Muscle of back (tissue), 11 donors: ENCODE results near the gene PTGIS. TPM values are rescaled to one million over a fixed set of nuclear protein-coding genes. Genes with fewer than 3 reads are reported as not detected.
A peak's percentile ranks its signal among the peaks of the same experiment; 100 is the strongest.

Experiments
- DNase-seq, 3 donors: peaks; one replicate each; pipeline versions ENCODE4 v3.0.0 to v3.0.0-alpha.2; 2013
- polyA plus RNA-seq, 10 donors: library from polyadenylated mRNA; unstranded; fragments of 120-200 nt; gene quantifications; one replicate each; pipeline ENCODE4 v1.2.1, GENCODE V29; 2013; ENCODE audit not compliant: insufficient read length in 10 of 10

Gene PTGIS
- polyA plus RNA-seq, 10 donors = 24.8 to 39.0 (median 28.7) TPM

DNA sequence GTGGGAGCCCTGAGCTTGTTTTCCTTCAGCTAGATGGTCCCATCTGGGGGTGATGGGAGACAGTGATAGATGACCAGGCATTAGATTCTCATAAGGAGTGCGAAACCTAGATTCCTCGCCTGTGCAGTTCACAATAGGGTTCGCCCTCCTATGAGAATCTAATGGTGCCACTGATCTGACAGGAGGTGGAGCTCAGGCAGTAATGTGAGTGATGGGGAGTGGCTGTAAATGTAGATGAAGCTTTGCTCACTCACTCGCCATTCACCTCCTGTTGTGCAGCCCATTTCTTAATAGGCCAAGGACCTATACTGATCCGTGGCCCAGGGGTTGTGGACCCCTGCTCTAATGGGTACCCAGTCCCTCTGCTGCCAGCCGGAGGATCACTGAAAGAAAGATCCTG is 64.8 kb downstream of the PTGIS start:
- no peak for DNase-seq

DNA sequence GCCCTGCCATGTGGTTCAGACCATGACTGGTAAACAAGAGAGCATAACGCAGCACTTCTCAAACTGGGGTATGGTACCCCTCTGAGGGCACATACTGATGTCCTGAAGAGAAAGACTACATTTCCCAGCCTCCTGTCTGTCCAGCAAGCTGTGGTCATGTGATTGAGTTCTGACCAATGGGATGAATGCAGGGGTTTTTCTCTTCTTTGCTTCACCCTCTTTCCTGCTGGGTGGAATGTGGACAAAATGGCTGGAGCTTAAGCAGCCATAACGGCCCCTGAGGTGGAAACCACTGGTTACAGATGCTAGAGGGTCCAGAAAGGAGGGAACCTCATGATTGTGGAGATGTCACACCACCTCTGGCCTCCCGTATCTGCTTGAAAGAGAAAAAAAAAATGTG is 66.0 kb downstream of the PTGIS start:
- DNase-seq = no peak

DNA sequence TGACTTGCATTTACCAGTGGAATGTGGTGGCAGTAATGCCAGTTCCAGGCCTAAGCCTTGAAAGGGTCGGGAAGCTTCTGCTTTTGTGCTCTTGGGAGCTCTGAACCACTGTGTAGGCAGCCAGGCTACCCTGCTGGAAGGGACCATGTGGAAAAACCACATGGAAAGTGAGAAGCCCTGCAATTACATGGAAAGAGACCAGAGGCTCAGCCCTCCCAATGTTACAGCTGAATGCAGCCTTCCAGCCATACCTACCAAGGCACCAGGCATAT is 70.6 kb downstream of the PTGIS start:
- no peak for DNase-seq

DNA sequence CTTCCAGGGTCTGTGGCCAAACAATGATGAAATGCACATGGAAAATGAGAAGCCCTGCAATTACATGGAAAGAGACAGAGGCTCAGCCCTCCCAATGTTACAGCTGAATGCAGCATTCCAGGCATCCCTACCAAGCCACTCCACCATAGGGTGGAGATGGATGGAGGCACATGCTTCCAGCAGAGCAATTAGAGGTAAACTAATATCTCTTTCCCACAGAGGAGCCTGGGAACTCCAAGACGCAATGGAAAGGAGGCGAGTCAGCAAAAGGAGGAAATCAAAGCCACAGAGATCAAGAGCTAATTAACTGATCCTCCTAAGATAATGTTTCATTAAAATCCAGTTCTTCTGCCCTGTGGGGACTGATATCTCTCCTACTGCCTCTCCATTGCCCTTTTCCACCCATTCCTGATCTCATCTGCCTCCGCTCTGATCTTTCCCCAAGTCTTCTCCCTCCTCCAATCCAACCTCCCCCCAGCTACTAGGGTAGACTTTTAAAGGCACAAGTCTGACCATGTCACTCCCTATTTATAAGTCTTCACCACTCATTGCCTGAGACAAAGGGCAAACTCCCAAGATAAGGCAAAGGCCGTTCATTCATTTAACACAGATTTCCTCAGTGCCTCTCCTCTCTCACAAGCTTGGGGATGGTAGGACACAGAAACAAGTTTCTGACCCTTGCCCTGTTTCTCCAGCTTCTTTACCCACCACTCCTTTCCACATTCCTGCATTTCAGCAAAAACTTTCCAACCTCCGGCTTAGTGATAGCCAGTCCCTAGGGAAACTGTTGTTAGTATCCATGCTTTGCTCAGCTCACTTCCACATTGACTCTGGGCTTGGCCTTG is 71.2 kb downstream of the PTGIS start:
- DNase-seq = no peak

DNA sequence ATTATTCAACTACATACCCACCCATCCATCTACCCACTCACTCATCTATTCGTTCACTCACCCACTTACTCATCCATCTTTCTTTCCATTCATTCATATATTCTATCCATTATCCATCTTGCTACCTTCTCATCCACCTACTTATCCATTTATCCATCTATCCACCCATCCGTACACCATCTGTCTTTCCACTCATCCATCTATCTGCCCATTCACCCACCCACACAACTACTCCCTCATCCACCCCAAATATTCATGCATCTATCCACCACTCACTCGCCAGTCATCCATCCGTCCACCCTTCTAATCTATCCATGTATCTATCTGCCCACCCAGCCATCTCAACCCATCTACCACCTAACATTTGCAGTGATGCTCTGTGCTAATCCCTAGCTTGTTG is 71.9 kb downstream of the PTGIS start:
- DNase-seq = no peak

DNA sequence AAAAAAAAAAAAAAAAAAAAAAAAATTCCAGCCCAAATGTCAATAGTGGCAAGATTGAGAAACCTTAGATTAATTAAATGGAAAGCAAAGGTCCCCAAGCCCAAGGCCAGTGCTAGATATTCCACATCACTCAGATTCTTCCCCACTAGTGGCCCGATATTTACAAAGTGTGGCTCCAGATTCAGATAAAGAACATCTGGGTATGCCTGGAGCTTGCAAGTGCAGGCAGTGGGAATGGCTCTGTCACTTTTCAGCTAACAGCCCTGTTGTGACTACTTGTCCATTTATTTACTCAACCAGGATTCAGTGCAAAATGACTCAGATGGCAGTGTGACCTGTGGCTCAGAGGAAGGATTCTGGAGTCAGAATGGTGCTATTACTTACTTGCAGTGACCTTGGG is 77.2 kb downstream of the PTGIS start:
- no peak for DNase-seq

DNA sequence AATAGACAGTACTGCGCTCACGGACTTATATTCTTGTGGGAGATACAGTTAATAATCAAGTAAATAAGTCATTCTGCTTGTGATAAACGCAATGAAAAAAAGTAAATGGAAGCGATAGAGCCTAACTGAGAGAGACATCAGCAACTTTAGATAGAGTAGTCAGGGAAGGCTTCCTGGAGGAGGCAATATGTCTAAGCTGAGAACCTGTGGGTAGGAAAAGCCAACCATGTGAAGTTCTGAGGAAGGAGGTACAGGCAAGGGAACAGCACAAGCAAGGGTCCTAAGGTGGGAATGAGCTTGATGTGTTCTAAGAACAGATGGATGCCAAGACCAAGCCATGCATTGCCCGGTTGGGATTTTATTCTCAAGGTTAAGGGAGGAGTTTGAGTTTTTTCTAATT is 78.2 kb downstream of the PTGIS start:
- no peak for DNase-seq

DNA sequence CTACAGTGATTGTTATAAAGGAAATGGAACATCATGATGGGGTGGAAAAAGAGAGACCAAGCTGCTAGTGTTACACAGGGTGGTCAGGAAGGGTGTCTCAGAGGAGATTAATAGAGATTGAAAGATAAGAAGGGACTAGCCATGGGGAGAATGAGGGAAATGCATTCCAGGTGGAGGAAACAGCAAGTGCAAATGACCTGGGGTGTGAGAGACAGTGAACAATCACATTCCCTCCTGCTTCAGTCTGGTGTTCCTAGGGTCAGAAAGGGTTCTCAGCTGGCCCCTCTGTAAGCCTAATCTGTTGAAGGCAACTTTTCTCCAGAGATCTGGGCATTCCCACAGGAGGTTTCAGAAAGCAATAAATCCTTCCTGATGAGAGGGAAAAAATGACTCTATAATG is 81.9 kb downstream of the PTGIS start:
- DNase-seq = no peak

DNA sequence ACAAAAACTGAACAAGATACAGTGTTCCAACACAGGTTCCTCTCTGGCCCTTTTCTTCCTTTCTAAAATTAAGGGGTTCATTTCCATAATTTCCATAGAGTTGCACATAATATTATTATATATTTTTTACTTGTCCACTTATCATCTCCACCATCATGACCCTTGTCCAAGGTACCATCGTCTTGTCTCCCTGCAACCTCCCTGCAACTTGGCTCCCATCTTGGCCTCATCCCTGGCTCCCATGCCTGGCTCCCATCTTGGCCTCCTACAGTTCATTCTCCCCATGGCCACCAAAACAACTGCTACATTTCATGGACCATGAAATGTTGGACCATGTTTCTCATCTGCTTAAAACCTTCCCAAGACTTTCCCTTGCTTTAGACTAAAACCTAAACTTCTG is 82.4 kb downstream of the PTGIS start:
- DNase-seq = no peak

DNA sequence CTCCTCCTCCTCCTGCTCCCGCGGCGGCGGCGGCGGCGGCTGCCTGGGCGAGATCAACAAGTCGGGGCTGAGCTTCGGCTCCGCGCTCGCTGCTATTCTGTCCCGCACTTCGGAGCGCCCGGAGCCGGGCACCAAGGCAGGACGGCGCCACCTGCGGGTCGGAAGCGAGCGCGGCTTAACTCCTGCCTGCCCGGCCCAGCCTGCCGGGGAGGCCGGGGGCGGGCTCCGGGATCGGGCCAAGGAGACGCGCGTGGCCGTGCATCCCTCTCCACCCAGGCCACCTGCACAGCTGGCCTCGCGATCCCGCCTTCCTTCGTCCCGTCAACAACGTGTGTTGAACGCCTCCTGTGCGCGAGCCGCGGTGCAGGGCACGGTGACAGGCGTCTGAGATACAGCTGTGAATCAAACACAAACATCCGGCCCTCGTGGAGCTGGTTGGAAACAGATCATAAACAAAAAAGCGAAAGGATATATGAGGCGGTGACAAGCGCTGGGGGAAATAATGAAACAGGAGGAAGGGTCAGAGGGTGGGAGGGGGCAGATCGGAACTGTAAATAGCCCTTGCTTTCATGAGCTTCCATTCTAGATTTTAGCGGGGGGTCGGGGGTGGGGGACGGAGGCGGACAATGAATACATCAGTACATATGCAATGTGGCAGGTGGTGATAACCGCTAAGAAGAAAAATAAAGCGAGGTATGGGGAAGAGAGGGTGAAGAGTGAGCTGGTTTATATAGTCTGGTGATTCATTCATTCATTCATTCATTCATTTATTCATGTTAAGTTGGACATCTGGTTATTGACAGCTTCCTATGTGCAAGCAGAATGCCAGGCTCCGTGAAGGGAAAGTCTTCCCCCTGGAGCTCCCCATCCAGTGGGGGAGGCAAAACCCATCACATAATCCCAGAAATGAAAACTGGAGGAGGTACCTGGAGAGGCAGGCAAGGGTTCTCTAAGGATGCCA is 83.5 kb downstream of the PTGIS start:
- DNase-seq = peak; percentile 69 to 90 (median 81)

DNA sequence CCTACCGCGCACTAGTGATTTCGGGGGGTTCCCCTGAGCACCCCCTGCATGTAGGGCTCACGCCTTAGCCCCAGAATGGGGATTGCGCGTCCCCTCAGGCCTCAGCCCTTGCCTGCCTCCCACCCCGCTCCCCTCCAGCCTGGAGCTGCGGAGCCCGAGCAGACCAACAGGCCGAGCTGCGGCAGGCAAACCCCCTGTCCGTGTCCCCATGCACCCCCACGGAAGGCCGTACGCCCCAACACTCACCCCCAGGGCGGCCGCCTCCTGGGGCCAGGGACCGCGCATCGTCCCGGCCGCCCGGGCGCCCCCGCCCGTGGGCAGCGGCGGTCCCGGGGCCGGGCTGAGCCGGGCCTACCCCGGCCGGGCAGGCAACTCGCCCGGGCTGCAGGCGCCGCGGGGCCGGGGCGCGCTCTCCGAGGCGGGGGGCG is 84.2 kb downstream of the PTGIS start:
- peak in 1 of 3 donors; percentile 43 for DNase-seq

DNA sequence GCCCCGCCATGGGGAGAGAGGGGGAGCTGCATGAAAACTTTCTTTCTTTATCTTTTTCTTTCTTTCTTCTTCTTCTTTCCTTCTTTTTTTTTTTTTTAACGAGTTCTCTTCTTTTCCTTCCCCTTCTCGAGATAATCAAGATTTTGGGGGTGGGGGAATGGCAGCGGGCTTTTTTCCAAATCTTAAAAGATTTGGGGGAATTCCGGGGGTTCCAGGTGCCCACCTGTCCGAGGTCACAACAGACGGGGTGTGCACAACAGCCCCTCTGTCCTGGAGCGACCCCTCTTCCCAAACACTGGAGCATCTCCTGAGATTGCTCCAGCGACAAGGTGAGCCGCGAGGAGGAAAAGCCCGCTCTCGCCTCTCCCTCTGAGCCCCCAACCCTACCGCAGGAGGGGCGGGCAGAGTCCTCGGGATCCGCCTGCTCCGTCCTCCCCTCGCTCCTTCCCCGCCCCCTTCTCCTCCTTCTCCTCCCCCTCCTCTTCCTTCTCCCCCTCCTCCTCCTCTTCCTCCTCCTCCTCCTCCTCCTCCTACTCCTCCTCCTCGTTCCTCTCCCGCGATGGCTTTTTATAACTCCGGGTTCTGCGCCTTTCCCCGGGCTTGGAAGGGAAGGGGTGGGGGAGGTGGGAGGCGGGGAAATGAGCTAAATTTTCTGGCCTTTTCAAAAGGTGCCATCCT is 84.8 kb downstream of the PTGIS start:
- DNase-seq = peak in 1 of 3 donors; percentile 20

DNA sequence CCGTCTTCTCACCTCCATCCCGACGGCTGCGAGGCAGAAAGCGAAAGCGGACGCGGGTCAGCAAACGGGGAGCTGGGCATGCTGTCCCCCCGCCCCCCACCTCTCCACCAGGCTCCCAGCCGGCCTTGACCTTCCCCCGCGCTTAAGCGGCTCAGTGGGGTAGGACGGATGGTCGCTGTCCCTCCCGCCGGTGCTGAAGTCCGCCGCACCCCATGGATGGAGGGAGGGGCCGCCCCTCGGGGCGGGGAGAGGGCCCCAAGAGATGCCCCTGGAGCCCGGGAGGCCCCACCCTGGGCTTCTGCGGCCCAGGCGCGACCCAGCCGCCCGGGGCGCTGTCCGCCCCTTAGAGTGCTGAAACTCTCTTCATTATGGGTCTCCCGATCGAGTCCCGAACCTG is 85.3 kb downstream of the PTGIS start, which contains the start of gene KCNB1:
TSS of gene KCNB1 (minus strand) at position 48 of the 397 bp plus-strand sequence. CDS start 188 bp downstream, outside the sequence.
- DNase-seq = peak; percentile 52 to 79 (median 78)

DNA sequence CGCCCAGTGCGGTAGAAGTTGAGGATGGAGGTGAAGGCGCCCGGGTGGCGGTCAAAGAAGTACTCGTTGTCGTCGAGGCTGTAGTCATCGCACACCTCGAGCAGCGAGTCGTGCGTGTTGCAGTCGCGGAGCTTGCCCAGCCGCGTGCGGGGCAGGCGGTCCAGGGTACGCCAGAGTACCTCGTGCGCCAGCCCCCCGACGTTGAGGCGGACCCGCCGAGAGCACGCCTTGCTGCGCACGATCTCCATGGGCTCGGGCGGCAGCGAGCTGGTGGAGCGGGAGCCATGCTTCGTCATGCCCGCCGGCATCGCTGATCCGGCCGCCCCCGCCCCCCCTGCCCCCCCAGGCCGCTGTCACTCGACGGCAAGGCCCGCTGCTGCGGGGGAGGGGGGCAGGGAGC is 85.8 kb downstream of the PTGIS start:
- no peak for DNase-seq

DNA sequence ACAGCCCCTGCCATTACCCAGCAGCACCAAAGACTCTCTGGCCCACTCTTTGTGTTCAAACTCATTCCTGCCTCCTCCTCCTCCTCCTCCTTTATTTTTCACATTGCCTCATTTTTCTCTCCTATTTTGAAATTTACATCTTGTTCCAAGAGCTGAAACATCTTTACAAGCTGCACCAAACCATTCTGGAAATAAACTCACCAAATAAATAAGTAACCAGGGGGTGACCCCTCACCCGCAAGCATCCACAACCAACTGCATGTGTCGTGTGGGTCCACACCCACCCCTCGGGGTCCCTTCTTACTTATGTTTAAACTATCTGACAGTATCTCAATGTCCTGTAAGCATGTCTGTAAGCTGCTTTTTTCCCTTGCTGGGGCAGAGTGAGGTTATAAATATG is 86.8 kb downstream of the PTGIS start:
- DNase-seq = no peak

DNA sequence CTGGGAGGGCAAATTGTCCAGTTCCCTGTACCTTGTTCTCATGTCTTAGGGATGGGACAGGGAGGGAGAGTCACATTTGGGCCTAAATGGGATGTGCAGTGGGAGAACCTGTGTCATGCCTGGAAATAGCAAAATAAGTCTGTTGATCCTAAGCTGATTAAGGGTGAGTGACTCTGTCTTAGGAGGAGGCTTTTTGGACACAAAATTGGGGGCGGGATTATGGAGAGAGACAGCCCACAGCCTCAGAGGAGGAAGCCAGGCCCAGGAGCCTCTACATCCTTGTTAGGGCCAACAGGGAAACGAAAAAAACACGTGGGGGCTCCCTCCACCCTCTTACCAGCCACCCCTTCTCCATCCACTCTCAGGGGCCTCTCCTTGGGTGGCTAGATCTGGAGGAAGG is 87.7 kb downstream of the PTGIS start:
- DNase-seq = no peak

DNA sequence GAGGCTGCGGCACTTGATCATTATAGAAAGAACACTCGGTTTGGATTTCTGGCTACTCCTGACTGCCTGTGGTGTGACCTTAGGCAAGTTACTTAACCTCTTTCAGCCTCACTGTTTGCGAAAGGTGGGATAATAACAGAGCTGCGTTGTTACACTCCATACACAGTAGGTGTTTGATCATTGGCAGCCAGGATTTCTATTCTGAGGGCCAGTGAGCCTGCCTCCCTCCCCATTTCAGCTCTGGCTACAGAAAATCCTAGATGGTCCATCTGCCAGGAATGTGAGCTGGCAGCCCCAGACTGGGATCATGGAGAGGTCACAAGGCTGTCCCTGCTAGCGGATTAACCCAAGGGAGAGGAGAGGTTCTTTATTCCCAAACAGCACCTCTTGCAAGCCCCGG is 88.2 kb downstream of the PTGIS start:
- no peak for DNase-seq

DNA sequence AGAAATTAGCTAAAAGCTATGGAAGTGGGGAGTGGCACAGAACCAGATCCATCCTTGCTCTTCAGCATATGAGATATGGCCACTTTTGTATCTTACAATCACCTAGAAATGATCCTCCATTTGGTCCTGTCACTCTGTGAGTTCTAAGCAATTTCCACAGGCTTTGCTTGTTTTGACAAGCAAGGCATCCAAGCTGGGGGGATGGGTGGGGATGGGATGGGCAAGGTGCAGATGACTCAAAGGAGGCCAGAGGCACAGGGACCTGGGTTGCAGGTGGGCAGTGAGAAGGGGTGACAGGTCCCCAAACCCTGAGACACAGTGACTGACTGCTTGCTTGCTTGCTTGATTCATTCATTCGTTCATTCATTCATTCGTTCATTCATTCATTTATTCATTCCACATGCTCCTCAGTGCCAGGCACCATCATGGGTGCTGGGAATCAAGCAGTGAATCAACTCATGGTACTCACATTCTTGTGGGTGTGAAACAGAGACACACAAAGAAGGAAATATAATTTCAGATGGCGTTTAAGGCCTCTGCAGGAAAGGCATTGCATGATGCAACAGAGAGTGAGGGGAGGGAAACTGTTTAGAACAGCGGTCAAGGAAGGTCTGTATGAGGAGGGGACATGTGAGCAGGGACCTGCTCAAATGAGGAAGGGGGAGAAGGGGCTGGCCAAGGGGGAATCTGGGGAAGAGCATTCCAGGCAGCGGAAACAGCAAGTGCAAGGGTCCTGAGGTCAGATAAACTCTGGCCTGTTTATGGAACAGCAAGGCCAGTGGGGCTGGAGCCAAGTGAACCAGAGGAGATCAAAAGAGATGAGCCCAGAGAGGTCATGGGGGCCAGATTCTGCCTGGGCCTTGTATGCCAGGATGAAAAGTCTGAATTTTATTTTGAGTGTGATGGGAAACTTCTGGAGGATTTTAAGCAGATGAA is 88.9 kb downstream of the PTGIS start:
- DNase-seq = no peak

DNA sequence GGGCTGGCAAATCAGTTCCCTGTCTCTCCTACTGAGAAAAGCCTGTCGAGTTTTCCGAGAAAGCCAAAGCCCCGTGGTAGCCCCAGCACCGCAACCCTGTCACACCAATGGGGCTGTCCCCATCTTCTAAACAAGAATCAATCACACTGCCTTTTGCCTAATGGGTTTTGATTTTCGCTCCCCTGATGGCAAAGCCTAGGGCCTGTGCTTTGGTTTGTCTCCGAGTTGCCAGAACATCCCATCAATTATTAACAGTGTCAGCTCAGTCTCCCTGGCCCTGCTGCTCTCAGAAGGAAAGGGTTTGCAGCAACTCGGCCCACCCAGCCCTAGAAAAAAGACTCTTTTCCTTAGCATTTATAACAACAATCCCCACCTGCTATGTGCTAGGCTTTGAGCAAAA is 89.7 kb downstream of the PTGIS start:
- no peak for DNase-seq

DNA sequence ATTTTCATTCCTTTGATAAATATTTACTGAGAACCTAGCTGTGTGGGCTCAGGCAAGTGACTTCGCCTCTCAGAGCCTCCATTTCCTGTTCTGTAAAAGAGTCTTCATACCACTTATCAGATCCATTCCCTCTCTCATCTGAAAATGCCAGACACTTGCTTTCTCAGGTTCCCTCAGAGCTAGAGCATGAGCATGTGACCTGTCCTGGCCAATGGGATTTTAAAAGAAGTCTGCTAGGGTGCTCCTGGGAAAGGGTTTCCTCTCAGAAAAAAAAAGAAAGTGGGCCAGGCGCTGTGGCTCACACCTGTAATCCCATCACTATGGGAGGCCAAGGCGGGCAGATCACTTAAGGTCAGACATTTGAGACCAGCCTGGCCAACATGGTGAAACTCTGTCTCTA is 90.7 kb downstream of the PTGIS start:
- no peak for DNase-seq

DNA sequence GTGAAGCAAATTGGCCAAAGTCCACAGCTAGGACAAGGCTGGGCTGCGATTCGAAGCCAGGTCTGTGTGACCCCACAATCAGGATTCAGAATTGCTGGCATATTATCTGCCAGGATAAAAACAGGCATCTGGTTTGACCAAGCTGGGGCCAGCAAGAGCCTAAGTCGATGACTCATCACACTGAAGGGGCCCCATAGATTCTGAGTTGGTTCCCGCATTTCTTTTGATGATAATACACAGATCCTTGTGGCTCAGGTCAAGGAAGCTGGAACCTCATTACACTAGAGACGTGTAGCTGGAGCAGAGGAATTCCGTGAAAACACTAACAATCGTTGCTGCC is 92.0 kb downstream of the PTGIS start:
- DNase-seq = no peak
